Keratinocyte (primary cell): ENCODE results near the gene ANO2.

Source experiments
- EZH2 ChIP-seq: IDR thresholded peaks from one replicate; pipeline ENCODE4 v1.6.1; 2012; ENCODE audit warnings: inconsistent platforms, mild to moderate bottlenecking, low read length, moderate library complexity
- TF ChIP-seq, protein P1 (sequence below), 3 experiments: IDR thresholded peaks in 1 of 3; conservative IDR thresholded peaks in 1 of 3; optimal IDR thresholded peaks in 1 of 3; 2 replicates in 2 of 3; 3 replicates in 1 of 3; pipeline versions ENCODE3 to v1.5.1; 2011; ENCODE audit warnings: low read length in 3 of 3, mild to moderate bottlenecking in 3 of 3, moderate library complexity in 2 of 3, control low read depth in 1 of 3, inconsistent platforms in 1 of 3; ENCODE audit not compliant: insufficient read depth in 2 of 3; ENCODE audit errors: extremely low read depth in 1 of 3

GRCh38 chr12:5705791-5706190 lies 239.3 kb downstream of the ANO2 start:
- TF ChIP-seq, protein P1, sequence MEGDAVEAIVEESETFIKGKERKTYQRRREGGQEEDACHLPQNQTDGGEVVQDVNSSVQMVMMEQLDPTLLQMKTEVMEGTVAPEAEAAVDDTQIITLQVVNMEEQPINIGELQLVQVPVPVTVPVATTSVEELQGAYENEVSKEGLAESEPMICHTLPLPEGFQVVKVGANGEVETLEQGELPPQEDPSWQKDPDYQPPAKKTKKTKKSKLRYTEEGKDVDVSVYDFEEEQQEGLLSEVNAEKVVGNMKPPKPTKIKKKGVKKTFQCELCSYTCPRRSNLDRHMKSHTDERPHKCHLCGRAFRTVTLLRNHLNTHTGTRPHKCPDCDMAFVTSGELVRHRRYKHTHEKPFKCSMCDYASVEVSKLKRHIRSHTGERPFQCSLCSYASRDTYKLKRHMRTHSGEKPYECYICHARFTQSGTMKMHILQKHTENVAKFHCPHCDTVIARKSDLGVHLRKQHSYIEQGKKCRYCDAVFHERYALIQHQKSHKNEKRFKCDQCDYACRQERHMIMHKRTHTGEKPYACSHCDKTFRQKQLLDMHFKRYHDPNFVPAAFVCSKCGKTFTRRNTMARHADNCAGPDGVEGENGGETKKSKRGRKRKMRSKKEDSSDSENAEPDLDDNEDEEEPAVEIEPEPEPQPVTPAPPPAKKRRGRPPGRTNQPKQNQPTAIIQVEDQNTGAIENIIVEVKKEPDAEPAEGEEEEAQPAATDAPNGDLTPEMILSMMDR (optimal IDR thresholded peaks at IDR 0.05 in 1 of 3, IDR thresholded peaks at IDR 0.05 in 1 of 3, conservative IDR thresholded peaks at IDR 0.05 in 1 of 3; ENCODE audit: extremely low read depth in 1 of 3, insufficient read depth in 2 of 3, low read length in 3 of 3), result no peak
- no peak for TF ChIP-seq EZH2
